Raji (cell line): ENCODE data around the gene NOL12.

Experiments used
- POLR2A ChIP-seq: IDR thresholded peaks from 2 replicates; pipeline ENCODE4 v1.6.1; 2011; ENCODE audit warnings: low read depth, low read length, control low read depth; ENCODE audit not compliant: insufficient read depth

NOL12 gene

GRCh38 chr22:37686002-37686982, at the start of gene NOL12:
Gene NOL12 (plus strand): TSS chr22:37686343. CDS start chr22:37686393, 50 bp downstream.
- peak; percentile 77 for TF ChIP-seq POLR2A

- TF ChIP-seq POLR2A, result no peak
Measured at GRCh38 chr22:37636949-37637273, 49.2 kb upstream of the NOL12 start.

- no peak for TF ChIP-seq POLR2A
Measured at GRCh38 chr22:37638391-37639069, 47.6 kb upstream of the NOL12 start.

- TF ChIP-seq POLR2A, result peak; percentile 42; the same call in 1 of the 2 replicates
Measured at GRCh38 chr22:37639070-37639760, 46.9 kb upstream of the NOL12 start, which contains the start of gene SH3BP1. Gene SH3BP1 (plus strand): TSS chr22:37639669. CDS start chr22:37639788, 119 bp downstream.

GRCh38 chr22:37639771-37640590, 46.2 kb upstream of the NOL12 start:
- no peak for TF ChIP-seq POLR2A

- TF ChIP-seq POLR2A, result no peak
Measured at GRCh38 chr22:37640591-37641560, 45.3 kb upstream of the NOL12 start.

GRCh38 chr22:37641561-37641949, 44.6 kb upstream of the NOL12 start:
- no peak for TF ChIP-seq POLR2A

- TF ChIP-seq POLR2A, result no peak
Measured at GRCh38 chr22:37643225-37643847, 42.8 kb upstream of the NOL12 start.

GRCh38 chr22:37647317-37647716, 38.8 kb upstream of the NOL12 start:
- TF ChIP-seq POLR2A, result no peak

GRCh38 chr22:37647928-37648327, 38.2 kb upstream of the NOL12 start:
- TF ChIP-seq POLR2A, result no peak

GRCh38 chr22:37650463-37651136, 35.5 kb upstream of the NOL12 start:
- no peak for TF ChIP-seq POLR2A

- TF ChIP-seq POLR2A, result no peak
Measured at GRCh38 chr22:37654563-37655251, 31.4 kb upstream of the NOL12 start.
